K562 (cell line): ENCODE results near the gene ARHGAP12. TPM values are rescaled to one million over a fixed set of nuclear protein-coding genes. Genes with fewer than 3 reads are reported as not detected.

Source experiments
- ARID4B ChIP-seq: sonication (generic); formaldehyde crosslinking; IDR thresholded peaks from 2 replicates; pipeline ENCODE4 v1.8.0; 2022; ENCODE audit warnings: mild to moderate bottlenecking, missing genetic modification reagents
- CHD1 ChIP-seq: fragments of 200-600 bp; sonication (generic); IDR thresholded peaks from one replicate; pipeline ENCODE4 v1.6.1; 2012; ENCODE audit warnings: mild to moderate bottlenecking, moderate library complexity, low read length, inconsistent platforms
- EGR1 ChIP-seq: fragments of 450-650 bp; conservative IDR thresholded peaks from 2 replicates; pipeline ENCODE4 v1.6.1; 2017; ENCODE audit warnings: mild to moderate bottlenecking
- JUN ChIP-seq, 2 experiments: sonication (generic) in 1 of 2; formaldehyde crosslinking in 1 of 2; IDR thresholded peaks; 2 replicates each; pipeline versions ENCODE4 v1.6.1 to v1.8.0; 2012 to 2022; ENCODE audit warnings: borderline replicate concordance in 2 of 2, mild to moderate bottlenecking in 2 of 2, improper control_type of control experiment in 1 of 2, low read depth in 1 of 2, low read length in 1 of 2, missing genetic modification reagents in 1 of 2
- NR0B1 ChIP-seq: fragments of 450-650 bp; IDR thresholded peaks from one replicate; pipeline ENCODE4 v1.6.1; 2018; ENCODE audit warnings: mild to moderate bottlenecking, moderate library complexity; ENCODE audit not compliant: partially characterized antibody
- NUFIP1 ChIP-seq: fragments of 450-650 bp; IDR thresholded peaks from 2 replicates; pipeline ENCODE4 v1.6.1; 2018; ENCODE audit not compliant: partially characterized antibody
- RBFOX2 ChIP-seq: fragments of 200-400 bp; formaldehyde crosslinking; IDR thresholded peaks from 2 replicates; pipeline ENCODE4 v1.6.1; 2017; ENCODE audit warnings: low read depth, mild to moderate bottlenecking, low read length, moderate library complexity
- STAG1 ChIP-seq: sonication (generic); formaldehyde crosslinking; IDR thresholded peaks from 2 replicates; pipeline ENCODE4 v1.5.0; 2020; ENCODE audit warnings: missing genetic modification reagents, borderline replicate concordance
- STAT5B ChIP-seq: fragments of 250-450 bp; sonication (Bioruptor Pico); IDR thresholded peaks from 2 replicates; pipeline ENCODE4 v1.8.0; 2021; ENCODE audit warnings: mild to moderate bottlenecking, inconsistent platforms
- TAF1 ChIP-seq: IDR thresholded peaks from 2 replicates; pipeline ENCODE4 v1.6.1; 2011; ENCODE audit warnings: mild to moderate bottlenecking, low read length, moderate library complexity; ENCODE audit not compliant: insufficient read depth, control insufficient read depth, severe bottlenecking; ENCODE audit errors: extremely low read depth
- TBP ChIP-seq: optimal IDR thresholded peaks from 2 replicates; pipeline ENCODE3; 2011; ENCODE audit warnings: low read depth, low read length, improper control_type of control experiment
- polyA plus RNA-seq, 8 experiments: library from polyadenylated mRNA; depleted of rRNA in 4 of 8; stranded (reverse) in 5 of 8; unstranded in 3 of 8; fragments of >200 nt; fragmentation: Nextera tagmentation in 2 of 8; fragmentation: Illumina TruSeq in 1 of 8; extraction: Ambion mirVana in 2 of 8; extraction: Trizol in 1 of 8; gene quantifications; 2 replicates each; pipeline versions ENCODE4 v1.2.1 to v1.2.3, GENCODE V29; 2011 to 2014; ENCODE audit warnings: inconsistent platforms in 1 of 8, missing spikeins in 1 of 8
- total RNA-seq, 7 experiments: library from RNA; depleted of rRNA in 6 of 7; stranded (reverse); fragments of >200 nt in 6 of 7; fragmentation: Illumina TruSeq in 2 of 7; extraction: Trizol in 2 of 7; gene quantifications; 2 replicates each; pipeline versions ENCODE4 v1.2.1 to v1.2.3, GENCODE V29; 2011 to 2021; ENCODE audit warnings: low replicate concordance in 1 of 7
- TF ChIP-seq, protein P1 (sequence below), 2 experiments: fragments of 450-650 bp; IDR thresholded peaks; 2 replicates each; pipeline ENCODE4 v1.6.1; 2018; ENCODE audit warnings: mild to moderate bottlenecking in 2 of 2, low read depth in 1 of 2; ENCODE audit not compliant: partially characterized antibody in 2 of 2

The ARHGAP12 gene
- total and polyA plus RNA-seq, 9 of the 15 experiments (the other 6 are each of a cell fraction or from before 2014, with no cell fraction given), result 4.4 to 18.7 (median 10.1) TPM

DNA sequence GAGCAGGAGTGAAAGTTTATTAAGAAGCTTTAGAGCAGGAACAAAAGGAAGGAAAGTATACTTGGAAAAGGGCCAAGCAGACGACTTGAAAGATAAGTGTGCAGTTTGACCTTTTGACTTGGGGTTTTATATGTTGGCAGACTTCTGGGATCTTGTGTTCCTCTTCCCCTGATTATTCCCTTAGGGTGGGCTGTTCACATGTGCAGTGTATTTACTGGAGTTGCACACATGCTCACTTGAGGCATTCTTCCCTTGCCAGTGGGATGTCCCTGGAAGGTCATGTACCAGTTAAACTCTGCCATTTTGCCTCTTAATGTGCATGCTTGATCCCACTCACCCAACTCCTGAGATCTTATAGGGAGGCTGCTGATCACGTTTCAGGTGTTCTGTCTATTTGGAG lies 23.4 kb upstream of the ARHGAP12 start (continued):
- no peak for TF ChIP-seq NUFIP1
- TF ChIP-seq STAG1, result no peak
- no peak for TF ChIP-seq CHD1
- TF ChIP-seq TBP, result no peak
- no peak for TF ChIP-seq ARID4B
- TF ChIP-seq JUN (IDR thresholded peaks at IDR 0.05; ENCODE audit: borderline replicate concordance, low read depth, low read length), result no peak
- TF ChIP-seq JUN (CRISPR knock-in tag; IDR thresholded peaks at IDR 0.05; ENCODE audit: borderline replicate concordance), result no peak
- TF ChIP-seq RBFOX2, result no peak
- no peak for TF ChIP-seq TAF1
- no peak for TF ChIP-seq NR0B1
- TF ChIP-seq, protein P1, sequence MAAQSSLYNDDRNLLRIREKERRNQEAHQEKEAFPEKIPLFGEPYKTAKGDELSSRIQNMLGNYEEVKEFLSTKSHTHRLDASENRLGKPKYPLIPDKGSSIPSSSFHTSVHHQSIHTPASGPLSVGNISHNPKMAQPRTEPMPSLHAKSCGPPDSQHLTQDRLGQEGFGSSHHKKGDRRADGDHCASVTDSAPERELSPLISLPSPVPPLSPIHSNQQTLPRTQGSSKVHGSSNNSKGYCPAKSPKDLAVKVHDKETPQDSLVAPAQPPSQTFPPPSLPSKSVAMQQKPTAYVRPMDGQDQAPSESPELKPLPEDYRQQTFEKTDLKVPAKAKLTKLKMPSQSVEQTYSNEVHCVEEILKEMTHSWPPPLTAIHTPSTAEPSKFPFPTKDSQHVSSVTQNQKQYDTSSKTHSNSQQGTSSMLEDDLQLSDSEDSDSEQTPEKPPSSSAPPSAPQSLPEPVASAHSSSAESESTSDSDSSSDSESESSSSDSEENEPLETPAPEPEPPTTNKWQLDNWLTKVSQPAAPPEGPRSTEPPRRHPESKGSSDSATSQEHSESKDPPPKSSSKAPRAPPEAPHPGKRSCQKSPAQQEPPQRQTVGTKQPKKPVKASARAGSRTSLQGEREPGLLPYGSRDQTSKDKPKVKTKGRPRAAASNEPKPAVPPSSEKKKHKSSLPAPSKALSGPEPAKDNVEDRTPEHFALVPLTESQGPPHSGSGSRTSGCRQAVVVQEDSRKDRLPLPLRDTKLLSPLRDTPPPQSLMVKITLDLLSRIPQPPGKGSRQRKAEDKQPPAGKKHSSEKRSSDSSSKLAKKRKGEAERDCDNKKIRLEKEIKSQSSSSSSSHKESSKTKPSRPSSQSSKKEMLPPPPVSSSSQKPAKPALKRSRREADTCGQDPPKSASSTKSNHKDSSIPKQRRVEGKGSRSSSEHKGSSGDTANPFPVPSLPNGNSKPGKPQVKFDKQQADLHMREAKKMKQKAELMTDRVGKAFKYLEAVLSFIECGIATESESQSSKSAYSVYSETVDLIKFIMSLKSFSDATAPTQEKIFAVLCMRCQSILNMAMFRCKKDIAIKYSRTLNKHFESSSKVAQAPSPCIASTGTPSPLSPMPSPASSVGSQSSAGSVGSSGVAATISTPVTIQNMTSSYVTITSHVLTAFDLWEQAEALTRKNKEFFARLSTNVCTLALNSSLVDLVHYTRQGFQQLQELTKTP (IDR thresholded peaks at IDR 0.05; ENCODE audit: low read depth in 1 of 2, partially characterized antibody in 2 of 2), result no peak
- TF ChIP-seq EGR1, result no peak
- TF ChIP-seq STAT5B (CRISPR knock-in tag), result no peak
